ENCODE measurements around the gene RPUSD3. TPM values are rescaled to one million over a fixed set of nuclear protein-coding genes. Genes with fewer than 3 reads are reported as not detected.
"Not testable (repeated sequence)": the region's sequence is repeated elsewhere in the genome, so short reads cannot be mapped to it uniquely, and the experiment has no call there.

The RPUSD3 gene
- total and polyA plus RNA-seq, 7 donors: 39.7 to 64.2 (median 49.4) TPM

DNA sequence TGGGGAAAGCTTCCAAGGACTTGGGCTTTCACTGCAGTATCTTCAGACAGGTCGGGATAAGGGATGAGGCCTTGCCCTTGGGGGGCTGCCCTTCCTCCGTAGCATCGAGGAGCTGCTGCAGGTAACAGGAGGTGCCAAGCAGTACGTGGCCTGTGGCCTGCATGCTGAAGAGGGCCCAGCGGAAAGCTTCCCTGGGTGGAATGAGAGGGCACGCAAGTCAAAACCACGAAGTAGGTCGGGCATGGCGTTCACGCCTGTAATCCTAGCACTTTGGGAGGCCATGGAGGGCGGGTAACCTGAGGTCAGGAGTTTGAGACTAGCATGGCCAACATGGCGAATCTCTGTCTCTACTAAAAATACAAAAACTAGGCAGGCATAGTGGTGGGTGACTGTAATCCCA, 23.3 kb upstream of the RPUSD3 start:
- intact Hi-C loops (cut with DNase I): loop anchor here in 1 of 2 donors (10.0 kb wide), 1 partner anchor 48 kb away; the partner anchor contains the start of gene IL17RC
- Histone ChIP-seq H3K4me1 (no peaks in the 10 kb centered on the region), H3K9me3 (no peaks in the 10 kb centered on the region), H3K27ac (no peak overlapping the region), H3K36me3 (ENCODE audit: insufficient read depth in 1 of 2, low read depth in 1 of 2) (no peaks in the 10 kb centered on the region), H3K27me3 (ENCODE audit: insufficient read depth in 3 of 3, low read length in 2 of 3) (no peaks in the 10 kb centered on the region), H3K4me3 (no peak overlapping the region)
- TF ChIP-seq CTCF (IDR thresholded peaks at IDR 0.05): no peak
- ATAC-seq (no peak), DNase-seq (no peak)
- WGBS, 3 donors: 85 to 93% (median 89%) methylated on average over 12 of the region's 12 CpGs

DNA sequence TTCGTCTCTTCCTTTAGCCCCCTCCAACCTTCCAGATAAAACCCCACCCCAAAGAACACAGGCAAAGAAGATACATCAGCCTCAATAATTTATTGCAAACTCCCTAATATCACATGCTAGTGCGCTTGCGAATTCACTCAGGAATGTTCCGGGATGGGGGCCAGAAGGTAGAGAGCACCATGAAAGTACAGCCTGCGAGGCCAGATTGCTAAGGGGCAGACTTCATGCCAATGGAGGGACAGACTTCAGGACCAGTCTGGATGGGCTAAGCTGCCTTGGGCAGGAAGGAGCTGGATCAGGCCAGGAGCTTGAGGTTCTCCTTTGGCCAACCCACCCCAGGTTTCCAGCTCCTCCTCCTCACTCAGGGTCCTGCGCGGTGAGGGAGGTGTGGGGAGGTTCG, 22.8 kb upstream of the RPUSD3 start:
- no peak for TF ChIP-seq CTCF (IDR thresholded peaks at IDR 0.05)
- WGBS, 3 donors: 67 to 79% (median 71%) methylated on average over 7 to 8 of the region's 8 CpGs
- H3K36me3 ChIP-seq (ENCODE audit: insufficient read depth in 1 of 2, low read depth in 1 of 2): no peaks in the 10 kb centered on the region
- H3K27ac ChIP-seq: no peak overlapping the region
- no peak for DNase-seq
- no peaks in the 10 kb centered on the region for H3K27me3 ChIP-seq (ENCODE audit: insufficient read depth in 3 of 3, low read length in 2 of 3)
- H3K4me1 ChIP-seq: no peaks in the 10 kb centered on the region
- H3K4me3 ChIP-seq: no peak overlapping the region
- intact Hi-C loops (cut with DNase I): loop anchor here in 1 of 2 donors (10.0 kb wide), 1 partner anchor 48 kb away; the partner anchor contains the start of gene IL17RC
- no peaks in the 10 kb centered on the region for H3K9me3 ChIP-seq
- ATAC-seq: peak in 2 of 4 donors; percentile 37 to 48

DNA sequence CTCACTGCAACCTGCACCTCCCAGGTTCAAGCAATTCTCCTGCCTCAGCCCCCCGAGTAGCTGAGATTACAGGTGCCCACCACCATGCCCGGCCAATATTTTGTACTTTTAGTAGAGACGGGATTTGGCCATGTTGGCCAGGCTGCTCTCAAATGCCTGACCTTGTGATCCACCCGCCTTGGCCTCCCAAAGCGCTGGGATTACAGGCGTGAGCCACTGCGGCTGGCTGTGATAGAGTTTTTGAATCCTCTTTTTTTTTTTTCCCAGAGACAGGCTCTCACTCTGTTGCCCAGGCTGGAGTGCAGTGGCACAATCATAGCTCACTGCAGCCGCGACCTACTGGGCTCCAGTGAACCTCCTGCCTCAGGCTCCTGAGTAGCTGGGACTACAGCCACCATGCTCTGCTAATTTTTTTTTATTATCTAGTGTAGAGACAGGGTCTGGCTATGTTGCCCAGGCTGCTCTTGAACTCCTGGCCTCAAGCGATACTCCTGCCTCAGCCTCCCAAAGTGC, 21.4 kb upstream of the RPUSD3 start:
- 85 to 90% (median 88%) methylated on average over 10 of the region's 10 CpGs for WGBS, 3 donors
- not testable (repeated sequence) for H3K27me3 ChIP-seq (ENCODE audit: insufficient read depth in 3 of 3, low read length in 2 of 3); H3K36me3 ChIP-seq (ENCODE audit: insufficient read depth in 1 of 2, low read depth in 1 of 2); H3K4me3 ChIP-seq; ATAC-seq; DNase-seq; H3K27ac ChIP-seq; H3K4me1 ChIP-seq; H3K9me3 ChIP-seq
- intact Hi-C loops (cut with DNase I): loop anchor here in 1 of 2 donors (10.0 kb wide), 1 partner anchor 50 kb away; the partner anchor contains the start of gene IL17RC

DNA sequence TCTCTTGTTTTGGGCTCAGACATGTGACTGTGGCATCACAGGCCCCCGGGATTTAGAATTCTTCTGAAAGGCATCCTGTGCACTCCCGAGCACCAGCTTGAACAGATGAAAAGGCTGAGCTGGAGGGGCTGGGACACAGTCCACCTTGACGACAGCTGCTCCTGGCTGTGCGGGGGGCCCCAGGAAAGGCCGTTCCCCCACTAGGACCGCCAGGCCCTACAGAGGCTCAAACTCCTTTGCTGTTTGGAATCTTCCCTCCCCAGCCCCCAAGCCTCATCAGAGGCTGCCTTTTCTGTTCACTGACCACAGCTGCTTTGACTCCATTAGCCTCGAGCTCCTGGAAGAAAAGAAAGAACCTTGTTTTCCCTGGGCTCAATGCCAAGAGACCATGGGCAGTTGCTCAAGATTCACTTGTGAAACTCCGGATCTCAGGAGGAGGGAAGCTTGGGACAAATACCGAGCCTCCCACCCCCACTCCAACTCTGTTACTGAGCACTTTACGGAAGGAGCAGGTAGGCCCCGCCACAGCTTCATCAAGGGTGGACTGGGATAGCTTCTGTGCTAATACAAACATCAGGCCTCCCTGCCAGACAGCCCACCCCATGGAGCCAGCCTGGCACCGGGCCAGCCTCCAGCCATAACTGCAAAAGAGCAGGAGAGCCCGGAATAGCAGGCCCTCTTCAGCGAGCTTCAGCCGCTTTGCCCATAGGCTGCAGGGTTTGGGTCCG, 20.6 kb upstream of the RPUSD3 start:
- intact Hi-C loops (cut with DNase I): loop anchor here in 1 of 2 donors (10.0 kb wide), 1 partner anchor 50 kb away; the partner anchor contains the start of gene IL17RC
- no peak for TF ChIP-seq CTCF (IDR thresholded peaks at IDR 0.05)
- Histone ChIP-seq H3K4me3 (no peak overlapping the region), H3K27me3 (ENCODE audit: insufficient read depth in 3 of 3, low read length in 2 of 3) (no peaks in the 10 kb centered on the region), H3K27ac (peak overlapping the region; percentile 30), H3K36me3 (ENCODE audit: insufficient read depth in 1 of 2, low read depth in 1 of 2) (no peaks in the 10 kb centered on the region), H3K9me3 (no peaks in the 10 kb centered on the region), H3K4me1 (no peaks in the 10 kb centered on the region)
- ATAC-seq (peak in 1 of 4 donors; percentile 31), DNase-seq (peak; percentile 53 to 61)
- 49 to 57% (median 55%) methylated on average over 16 of the region's 16 CpGs for WGBS, 3 donors

DNA sequence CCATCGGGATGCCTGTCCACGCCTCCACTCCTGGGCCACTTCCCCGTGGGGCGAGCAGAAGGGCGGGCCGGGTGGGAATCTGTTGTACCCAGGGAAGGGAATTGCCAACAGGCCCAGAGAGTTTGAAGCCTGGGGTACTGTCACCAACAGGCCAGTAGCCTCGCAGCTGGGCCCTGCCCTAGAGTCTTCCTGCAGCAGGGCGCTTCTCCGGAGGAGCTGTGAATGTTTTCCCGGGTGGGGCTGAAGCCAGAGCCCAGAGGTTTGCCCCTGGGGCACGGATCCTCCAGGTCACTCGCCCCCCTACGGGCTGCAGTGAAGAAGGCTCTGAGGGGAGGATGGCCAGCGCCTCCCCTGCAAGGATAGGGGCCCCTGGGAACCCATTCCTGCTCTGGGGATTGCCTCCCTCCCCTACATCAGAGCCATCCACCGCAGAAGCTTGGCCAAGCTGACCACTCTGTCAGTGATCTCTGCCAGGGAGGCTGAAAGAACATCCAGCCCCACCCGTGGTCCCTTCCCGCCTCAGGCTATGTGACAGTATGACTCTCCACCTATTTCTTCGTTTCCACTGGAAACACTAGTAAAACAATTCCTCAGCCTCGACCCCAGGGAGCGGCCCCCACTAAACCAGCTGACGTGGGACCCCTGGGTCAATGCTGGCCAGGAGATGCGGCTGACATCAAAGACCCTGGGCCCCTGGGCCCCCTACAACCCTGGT, 19.4 kb upstream of the RPUSD3 start:
- Histone ChIP-seq H3K4me1 (no peaks in the 10 kb centered on the region), H3K27ac (no peak overlapping the region), H3K9me3 (no peaks in the 10 kb centered on the region), H3K36me3 (ENCODE audit: insufficient read depth in 1 of 2, low read depth in 1 of 2) (no peaks in the 10 kb centered on the region), H3K27me3 (ENCODE audit: insufficient read depth in 3 of 3, low read length in 2 of 3) (no peaks in the 10 kb centered on the region), H3K4me3 (peak overlapping the region; percentile 65)
- ATAC-seq (peak in 3 of 4 donors; percentile 5 to 22 (median 19)), DNase-seq (no peak)
- 56 to 78% (median 63%) methylated on average over 16 to 22 of the region's 22 CpGs for WGBS, 3 donors
- intact Hi-C loops (cut with DNase I): loop anchor here in 1 of 2 donors (10.0 kb wide), 1 partner anchor 52 kb away; the partner anchor contains the start of gene IL17RC
- no peak for TF ChIP-seq CTCF (IDR thresholded peaks at IDR 0.05)
